WTC11 (cell line): Measurements from ENCODE around the gene SLC4A1AP. TPM values are rescaled to one million over a fixed set of nuclear protein-coding genes. Genes with fewer than 3 reads are reported as not detected.

Experiments
- ATAC-seq: fragments of 200-7000 bp; cut with Tn5 transposase; 2 replicates; pipeline ENCODE4 v1.10.0; 2021; ENCODE audit warnings: mild to moderate bottlenecking, moderate library complexity
- CTCF ChIA-PET: fragments of 300-600 bp; sonication (Branson Sonifier 250); formaldehyde crosslinking; loops from one replicate; lab custom pipeline; 2021; ENCODE audit warnings: antibody characterized with exemption; lab: Charles Lee
- POLR2A ChIA-PET: fragments of 350-600 bp; sonication (Branson Sonifier 250); formaldehyde crosslinking; loops from one replicate; lab custom pipeline; 2021; ENCODE audit warnings: antibody characterized with exemption; lab: Charles Lee
- DNase-seq: peaks from one replicate; pipeline ENCODE4 v3.0.0; 2021; ENCODE audit warnings: low spot score
- H3K27ac Mint-ChIP-seq: 2 replicates; pipeline ENCODE4 v1.8.0; 2021; ENCODE audit warnings: mixed read lengths
- H3K27me3 Mint-ChIP-seq: 2 replicates; pipeline ENCODE4 v1.8.0; 2021; ENCODE audit warnings: low read depth, mild to moderate bottlenecking, moderate library complexity, mixed read lengths
- H3K36me3 Mint-ChIP-seq: 2 replicates; pipeline ENCODE4 v1.8.0; 2021; ENCODE audit warnings: mixed read lengths
- H3K4me1 Mint-ChIP-seq: 2 replicates; pipeline ENCODE4 v1.8.0; 2022; ENCODE audit warnings: mixed read lengths
- H3K4me3 Mint-ChIP-seq: 2 replicates; pipeline ENCODE4 v1.8.0; 2021; ENCODE audit warnings: mild to moderate bottlenecking, moderate library complexity, mixed read lengths
- H3K9me3 Mint-ChIP-seq: 2 replicates; pipeline ENCODE4 v1.8.0; 2021; ENCODE audit warnings: mixed read lengths
- PRRX2 ChIP-seq: fragments of 250-450 bp; sonication (Bioruptor Pico); IDR thresholded peaks from 2 replicates; pipeline ENCODE4 v1.8.0; 2021; ENCODE audit warnings: mild to moderate bottlenecking
- SMAD4 ChIP-seq: sonication (generic); formaldehyde crosslinking; IDR thresholded peaks from 2 replicates; pipeline ENCODE4 v1.8.0; 2022; ENCODE audit warnings: mild to moderate bottlenecking, missing genetic modification reagents
- total RNA-seq: library from RNA; stranded (reverse); gene quantifications from 3 replicates; pipeline ENCODE4 v1.2.3, GENCODE V29; 2021
- TF ChIP-seq, protein P1 (sequence below): sonication (generic); formaldehyde crosslinking; IDR thresholded peaks from 2 replicates; pipeline ENCODE4 v1.8.0; 2022; ENCODE audit warnings: mild to moderate bottlenecking, missing genetic modification reagents
- TF ChIP-seq, protein P2 (sequence below): sonication (generic); formaldehyde crosslinking; IDR thresholded peaks from 2 replicates; pipeline ENCODE4 v1.8.1; 2022; ENCODE audit warnings: low read depth, missing genetic modification reagents, borderline replicate concordance
- TF ChIP-seq, protein P3 (sequence below): sonication (generic); formaldehyde crosslinking; IDR thresholded peaks from 2 replicates; pipeline ENCODE4 v1.8.1; 2022; ENCODE audit warnings: mild to moderate bottlenecking, missing genetic modification reagents, moderate library complexity, borderline replicate concordance
- TF ChIP-seq, protein P4 (sequence below): sonication (generic); formaldehyde crosslinking; IDR thresholded peaks from 2 replicates; pipeline ENCODE4 v1.8.1; 2023; ENCODE audit warnings: mild to moderate bottlenecking, missing genetic modification reagents, borderline replicate concordance
- TF ChIP-seq, protein P5 (sequence below): sonication (generic); formaldehyde crosslinking; IDR thresholded peaks from 2 replicates; pipeline ENCODE4 v1.8.0; 2023; ENCODE audit warnings: missing genetic modification reagents, mild to moderate bottlenecking, borderline replicate concordance

Gene SLC4A1AP
- total RNA-seq, 1 experiment from 2014 or later, result 20.1 TPM

DNA sequence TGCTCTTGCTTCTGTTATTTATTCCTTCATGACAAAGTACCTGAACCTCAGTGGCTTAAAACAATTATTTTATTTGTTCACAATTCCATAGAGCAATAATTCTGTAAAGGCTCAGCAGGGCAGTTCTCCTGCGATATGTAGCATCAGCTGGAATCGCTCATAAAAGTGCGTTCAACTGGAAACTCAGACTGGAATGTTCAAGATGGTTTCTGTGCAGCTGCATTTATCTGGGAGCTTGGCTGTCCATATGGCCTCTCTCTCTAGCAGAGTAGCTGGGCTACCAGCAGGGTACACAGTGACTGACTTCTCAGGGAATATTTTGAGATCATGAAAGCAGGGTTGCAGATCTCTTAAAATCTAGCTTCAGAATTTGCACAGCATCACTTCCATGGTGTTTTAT lies 48.4 kb upstream of the SLC4A1AP start (continued):
- TF ChIP-seq, protein P1, sequence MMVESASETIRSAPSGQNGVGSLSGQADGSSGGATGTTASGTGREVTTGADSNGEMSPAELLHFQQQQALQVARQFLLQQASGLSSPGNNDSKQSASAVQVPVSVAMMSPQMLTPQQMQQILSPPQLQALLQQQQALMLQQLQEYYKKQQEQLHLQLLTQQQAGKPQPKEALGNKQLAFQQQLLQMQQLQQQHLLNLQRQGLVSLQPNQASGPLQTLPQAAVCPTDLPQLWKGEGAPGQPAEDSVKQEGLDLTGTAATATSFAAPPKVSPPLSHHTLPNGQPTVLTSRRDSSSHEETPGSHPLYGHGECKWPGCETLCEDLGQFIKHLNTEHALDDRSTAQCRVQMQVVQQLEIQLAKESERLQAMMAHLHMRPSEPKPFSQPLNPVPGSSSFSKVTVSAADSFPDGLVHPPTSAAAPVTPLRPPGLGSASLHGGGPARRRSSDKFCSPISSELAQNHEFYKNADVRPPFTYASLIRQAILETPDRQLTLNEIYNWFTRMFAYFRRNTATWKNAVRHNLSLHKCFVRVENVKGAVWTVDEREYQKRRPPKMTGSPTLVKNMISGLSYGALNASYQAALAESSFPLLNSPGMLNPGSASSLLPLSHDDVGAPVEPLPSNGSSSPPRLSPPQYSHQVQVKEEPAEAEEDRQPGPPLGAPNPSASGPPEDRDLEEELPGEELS (CRISPR knock-in tag), result no peak
- TF ChIP-seq, protein P2, sequence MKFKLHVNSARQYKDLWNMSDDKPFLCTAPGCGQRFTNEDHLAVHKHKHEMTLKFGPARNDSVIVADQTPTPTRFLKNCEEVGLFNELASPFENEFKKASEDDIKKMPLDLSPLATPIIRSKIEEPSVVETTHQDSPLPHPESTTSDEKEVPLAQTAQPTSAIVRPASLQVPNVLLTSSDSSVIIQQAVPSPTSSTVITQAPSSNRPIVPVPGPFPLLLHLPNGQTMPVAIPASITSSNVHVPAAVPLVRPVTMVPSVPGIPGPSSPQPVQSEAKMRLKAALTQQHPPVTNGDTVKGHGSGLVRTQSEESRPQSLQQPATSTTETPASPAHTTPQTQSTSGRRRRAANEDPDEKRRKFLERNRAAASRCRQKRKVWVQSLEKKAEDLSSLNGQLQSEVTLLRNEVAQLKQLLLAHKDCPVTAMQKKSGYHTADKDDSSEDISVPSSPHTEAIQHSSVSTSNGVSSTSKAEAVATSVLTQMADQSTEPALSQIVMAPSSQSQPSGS (CRISPR knock-in tag), result no peak
- TF ChIP-seq, protein P3, sequence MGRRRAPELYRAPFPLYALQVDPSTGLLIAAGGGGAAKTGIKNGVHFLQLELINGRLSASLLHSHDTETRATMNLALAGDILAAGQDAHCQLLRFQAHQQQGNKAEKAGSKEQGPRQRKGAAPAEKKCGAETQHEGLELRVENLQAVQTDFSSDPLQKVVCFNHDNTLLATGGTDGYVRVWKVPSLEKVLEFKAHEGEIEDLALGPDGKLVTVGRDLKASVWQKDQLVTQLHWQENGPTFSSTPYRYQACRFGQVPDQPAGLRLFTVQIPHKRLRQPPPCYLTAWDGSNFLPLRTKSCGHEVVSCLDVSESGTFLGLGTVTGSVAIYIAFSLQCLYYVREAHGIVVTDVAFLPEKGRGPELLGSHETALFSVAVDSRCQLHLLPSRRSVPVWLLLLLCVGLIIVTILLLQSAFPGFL, result no peak
- TF ChIP-seq, all 79 proteins: peak for 0

DNA sequence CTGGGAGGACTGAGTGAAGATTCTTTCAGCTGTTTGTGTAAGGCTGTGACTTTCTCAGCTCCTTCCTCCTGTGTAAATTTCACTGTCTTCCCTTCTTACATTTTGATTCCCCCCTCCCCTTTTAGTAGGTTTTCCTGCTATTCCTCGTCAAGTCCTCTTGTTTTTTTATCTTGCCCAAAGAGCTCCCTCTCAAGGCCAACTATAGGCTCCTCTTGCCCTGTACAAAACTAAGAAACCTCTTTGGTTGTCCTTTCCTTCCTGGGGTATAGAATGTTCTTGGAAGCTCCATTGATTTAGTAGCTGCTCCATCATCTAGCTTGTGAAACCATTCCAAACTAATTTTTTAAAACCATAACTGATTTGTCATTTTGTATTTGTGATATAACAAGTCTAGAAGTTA lies 42.2 kb upstream of the SLC4A1AP start:
- Mint-ChIP-seq H3K27me3 (no peaks in the 10 kb centered on the region), H3K4me1 (peaks cover 13% of the 10 kb centered on the region)
- CTCF ChIA-PET, result interaction anchor here (0.5 to 2.0 kb wide), 8 partner anchors 17 to 215 kb away, joined by 3 to 9 read pairs (median 6); partner anchors contain the start of genes FNDC4 and PPM1G
- TF ChIP-seq PRRX2 (CRISPR knock-in tag), result no peak
- TF ChIP-seq, protein P4, sequence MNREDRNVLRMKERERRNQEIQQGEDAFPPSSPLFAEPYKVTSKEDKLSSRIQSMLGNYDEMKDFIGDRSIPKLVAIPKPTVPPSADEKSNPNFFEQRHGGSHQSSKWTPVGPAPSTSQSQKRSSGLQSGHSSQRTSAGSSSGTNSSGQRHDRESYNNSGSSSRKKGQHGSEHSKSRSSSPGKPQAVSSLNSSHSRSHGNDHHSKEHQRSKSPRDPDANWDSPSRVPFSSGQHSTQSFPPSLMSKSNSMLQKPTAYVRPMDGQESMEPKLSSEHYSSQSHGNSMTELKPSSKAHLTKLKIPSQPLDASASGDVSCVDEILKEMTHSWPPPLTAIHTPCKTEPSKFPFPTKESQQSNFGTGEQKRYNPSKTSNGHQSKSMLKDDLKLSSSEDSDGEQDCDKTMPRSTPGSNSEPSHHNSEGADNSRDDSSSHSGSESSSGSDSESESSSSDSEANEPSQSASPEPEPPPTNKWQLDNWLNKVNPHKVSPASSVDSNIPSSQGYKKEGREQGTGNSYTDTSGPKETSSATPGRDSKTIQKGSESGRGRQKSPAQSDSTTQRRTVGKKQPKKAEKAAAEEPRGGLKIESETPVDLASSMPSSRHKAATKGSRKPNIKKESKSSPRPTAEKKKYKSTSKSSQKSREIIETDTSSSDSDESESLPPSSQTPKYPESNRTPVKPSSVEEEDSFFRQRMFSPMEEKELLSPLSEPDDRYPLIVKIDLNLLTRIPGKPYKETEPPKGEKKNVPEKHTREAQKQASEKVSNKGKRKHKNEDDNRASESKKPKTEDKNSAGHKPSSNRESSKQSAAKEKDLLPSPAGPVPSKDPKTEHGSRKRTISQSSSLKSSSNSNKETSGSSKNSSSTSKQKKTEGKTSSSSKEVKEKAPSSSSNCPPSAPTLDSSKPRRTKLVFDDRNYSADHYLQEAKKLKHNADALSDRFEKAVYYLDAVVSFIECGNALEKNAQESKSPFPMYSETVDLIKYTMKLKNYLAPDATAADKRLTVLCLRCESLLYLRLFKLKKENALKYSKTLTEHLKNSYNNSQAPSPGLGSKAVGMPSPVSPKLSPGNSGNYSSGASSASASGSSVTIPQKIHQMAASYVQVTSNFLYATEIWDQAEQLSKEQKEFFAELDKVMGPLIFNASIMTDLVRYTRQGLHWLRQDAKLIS (CRISPR knock-in tag), result no peak
- TF ChIP-seq, protein P5, sequence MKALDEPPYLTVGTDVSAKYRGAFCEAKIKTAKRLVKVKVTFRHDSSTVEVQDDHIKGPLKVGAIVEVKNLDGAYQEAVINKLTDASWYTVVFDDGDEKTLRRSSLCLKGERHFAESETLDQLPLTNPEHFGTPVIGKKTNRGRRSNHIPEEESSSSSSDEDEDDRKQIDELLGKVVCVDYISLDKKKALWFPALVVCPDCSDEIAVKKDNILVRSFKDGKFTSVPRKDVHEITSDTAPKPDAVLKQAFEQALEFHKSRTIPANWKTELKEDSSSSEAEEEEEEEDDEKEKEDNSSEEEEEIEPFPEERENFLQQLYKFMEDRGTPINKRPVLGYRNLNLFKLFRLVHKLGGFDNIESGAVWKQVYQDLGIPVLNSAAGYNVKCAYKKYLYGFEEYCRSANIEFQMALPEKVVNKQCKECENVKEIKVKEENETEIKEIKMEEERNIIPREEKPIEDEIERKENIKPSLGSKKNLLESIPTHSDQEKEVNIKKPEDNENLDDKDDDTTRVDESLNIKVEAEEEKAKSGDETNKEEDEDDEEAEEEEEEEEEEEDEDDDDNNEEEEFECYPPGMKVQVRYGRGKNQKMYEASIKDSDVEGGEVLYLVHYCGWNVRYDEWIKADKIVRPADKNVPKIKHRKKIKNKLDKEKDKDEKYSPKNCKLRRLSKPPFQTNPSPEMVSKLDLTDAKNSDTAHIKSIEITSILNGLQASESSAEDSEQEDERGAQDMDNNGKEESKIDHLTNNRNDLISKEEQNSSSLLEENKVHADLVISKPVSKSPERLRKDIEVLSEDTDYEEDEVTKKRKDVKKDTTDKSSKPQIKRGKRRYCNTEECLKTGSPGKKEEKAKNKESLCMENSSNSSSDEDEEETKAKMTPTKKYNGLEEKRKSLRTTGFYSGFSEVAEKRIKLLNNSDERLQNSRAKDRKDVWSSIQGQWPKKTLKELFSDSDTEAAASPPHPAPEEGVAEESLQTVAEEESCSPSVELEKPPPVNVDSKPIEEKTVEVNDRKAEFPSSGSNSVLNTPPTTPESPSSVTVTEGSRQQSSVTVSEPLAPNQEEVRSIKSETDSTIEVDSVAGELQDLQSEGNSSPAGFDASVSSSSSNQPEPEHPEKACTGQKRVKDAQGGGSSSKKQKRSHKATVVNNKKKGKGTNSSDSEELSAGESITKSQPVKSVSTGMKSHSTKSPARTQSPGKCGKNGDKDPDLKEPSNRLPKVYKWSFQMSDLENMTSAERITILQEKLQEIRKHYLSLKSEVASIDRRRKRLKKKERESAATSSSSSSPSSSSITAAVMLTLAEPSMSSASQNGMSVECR (CRISPR knock-in tag), result no peak
- TF ChIP-seq, all 79 proteins: peak for 0
- Mint-ChIP-seq H3K27ac (no peak overlapping the region), H3K9me3 (no peaks in the 10 kb centered on the region), H3K4me3 (no peak overlapping the region), H3K36me3 (peaks cover 26% of the 10 kb centered on the region)
- DNase-seq, result no peak
- peak; percentile 77 for ATAC-seq
- POLR2A ChIA-PET, result no interaction called here

DNA sequence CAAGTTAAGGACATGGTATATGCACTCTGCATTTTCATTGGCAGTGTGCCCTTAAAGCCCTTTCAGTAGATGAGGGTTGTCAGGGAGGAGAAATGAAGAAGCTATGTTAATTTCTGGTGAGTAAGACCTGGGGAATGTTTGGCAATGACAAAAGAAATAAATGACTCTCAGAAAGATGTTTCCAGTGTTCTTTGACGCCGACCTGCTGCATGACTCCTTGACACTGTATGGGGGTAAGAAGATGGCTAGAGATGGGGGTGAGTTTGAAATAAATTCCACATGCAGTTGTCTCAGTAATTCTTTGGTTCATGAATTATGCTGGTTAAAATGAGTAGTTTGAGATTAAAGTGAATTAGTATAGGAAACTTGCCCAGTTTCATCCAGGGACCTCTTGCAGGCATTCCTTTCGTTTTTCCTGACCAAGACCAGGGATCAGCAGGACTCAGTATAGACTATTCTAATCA lies 40.7 kb upstream of the SLC4A1AP start:
- no peak for DNase-seq
- peaks cover 14% of the 10 kb centered on the region for H3K36me3 Mint-ChIP-seq
- no peak overlapping the region for H3K4me3 Mint-ChIP-seq
- peak overlapping the region; percentile 32; the same call in 1 of the 2 replicates for H3K27ac Mint-ChIP-seq
- ChIA-PET POLR2A (no interaction called here), CTCF (interaction anchor here (0.9 kb wide), 1 partner anchor 182 kb away, joined by 3 read pairs; no protein-coding TSS in a partner anchor)
- ATAC-seq, result peak; percentile 66
- H3K9me3 Mint-ChIP-seq, result no peaks in the 10 kb centered on the region
- H3K27me3 Mint-ChIP-seq, result no peaks in the 10 kb centered on the region
- peaks cover 17% of the 10 kb centered on the region for H3K4me1 Mint-ChIP-seq
- TF ChIP-seq SMAD4 (CRISPR knock-in tag), result no peak
